DMS 273 (cell line): Measurements from ENCODE around the gene ABCG1.

Experiments used
- DNase-seq: peaks from one replicate; lab custom pipeline; 2025; ENCODE audit not compliant: unreplicated experiment; lab: John Stamatoyannopoulos, UW

Gene ABCG1

GRCh38 chr21:42266971-42267556, 48.1 kb downstream of the ABCG1 start:
- no peak for DNase-seq

GRCh38 chr21:42269386-42269785, 50.4 kb downstream of the ABCG1 start:
- DNase-seq: no peak

DNA sequence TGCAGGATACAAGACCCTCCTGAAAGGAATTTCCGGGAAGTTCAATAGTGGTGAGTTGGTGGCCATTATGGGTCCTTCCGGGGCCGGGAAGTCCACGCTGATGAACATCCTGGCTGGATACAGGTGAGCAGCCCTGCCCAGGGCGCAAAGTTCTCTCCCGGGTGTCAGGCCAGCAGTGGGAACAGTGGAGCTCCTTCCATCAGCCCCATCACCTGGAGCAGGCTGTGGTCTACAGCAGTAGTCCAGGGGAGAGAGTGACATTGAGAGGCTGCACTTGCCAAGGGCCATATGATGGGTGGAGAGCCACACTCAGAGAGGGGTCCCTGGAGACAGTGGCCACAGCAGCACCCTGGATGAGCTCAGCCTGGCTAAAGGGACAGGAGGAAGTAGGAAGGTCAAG, 52.1 kb downstream of the ABCG1 start:
- no peak for DNase-seq

DNA sequence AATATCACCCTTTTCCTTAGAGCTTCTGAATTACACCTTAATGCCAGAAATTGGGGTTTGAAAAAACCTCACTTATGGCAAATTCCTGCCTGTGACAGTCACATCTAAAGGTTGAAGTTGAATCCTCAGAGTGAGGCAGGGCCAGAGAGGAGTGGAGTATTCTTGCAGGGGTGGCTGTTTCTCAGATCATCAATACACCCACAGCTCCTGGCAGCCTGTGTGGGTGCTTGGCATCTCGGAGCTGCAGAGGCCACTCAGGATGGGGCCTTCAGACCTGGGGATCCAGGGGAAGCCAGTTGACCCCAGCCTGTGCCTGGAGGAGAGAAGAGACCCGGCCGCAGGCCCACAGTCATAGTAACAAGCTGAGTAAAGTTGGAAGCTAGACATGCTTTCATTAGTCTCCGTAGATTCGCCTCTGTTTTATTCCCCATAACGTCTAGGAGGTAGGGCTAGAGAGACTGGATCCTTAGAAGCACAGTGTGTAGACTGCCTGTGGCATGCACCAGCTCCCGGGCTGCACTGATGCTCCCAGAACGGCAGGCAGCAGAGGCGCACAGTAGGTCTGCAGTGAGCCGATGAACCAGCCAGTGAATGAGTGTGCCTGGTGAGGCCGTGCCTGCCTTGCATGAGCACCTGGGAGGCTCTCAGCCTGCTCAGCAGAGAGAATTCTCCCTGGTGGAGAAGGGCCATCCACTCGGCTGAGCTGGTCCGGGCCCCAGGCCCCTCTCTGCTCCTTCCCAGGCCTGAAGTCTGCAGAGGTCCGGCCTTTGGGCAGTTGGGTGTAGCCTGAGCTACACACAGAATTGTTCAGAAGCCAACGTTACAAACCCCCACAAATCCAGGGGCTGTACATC, 53.4 kb downstream of the ABCG1 start:
- no peak for DNase-seq

DNA sequence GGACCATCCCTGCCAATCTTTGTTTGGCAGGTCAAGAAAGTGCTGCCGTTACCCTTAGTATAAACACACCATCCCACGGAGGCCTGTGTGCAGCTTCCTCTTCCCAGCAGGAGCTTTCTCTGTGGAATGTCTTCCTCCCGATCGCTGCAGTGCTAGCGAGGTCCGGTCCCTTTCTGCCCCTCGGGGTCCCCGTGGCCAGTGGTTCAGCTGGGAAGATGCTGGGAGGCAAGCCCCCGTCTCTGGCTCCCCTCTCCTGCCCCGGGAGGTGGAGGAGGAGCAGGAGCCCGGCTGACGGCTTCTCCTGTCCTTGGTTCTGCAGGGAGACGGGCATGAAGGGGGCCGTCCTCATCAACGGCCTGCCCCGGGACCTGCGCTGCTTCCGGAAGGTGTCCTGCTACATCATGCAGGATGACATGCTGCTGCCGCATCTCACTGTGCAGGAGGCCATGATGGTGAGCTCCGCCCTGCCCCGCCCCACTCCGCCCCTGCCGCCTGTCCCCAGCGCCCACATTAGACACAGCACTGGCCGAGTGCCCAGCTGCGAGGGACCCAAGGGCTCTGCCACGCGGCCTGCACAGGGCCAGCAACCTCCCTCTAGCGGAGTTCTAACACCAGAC, 54.2 kb downstream of the ABCG1 start:
- DNase-seq: no peak

GRCh38 chr21:42276076-42276475, 57.1 kb downstream of the ABCG1 start:
- DNase-seq: no peak

- no peak for DNase-seq
Observed at GRCh38 chr21:42276526-42277154, 57.7 kb downstream of the ABCG1 start.

DNA sequence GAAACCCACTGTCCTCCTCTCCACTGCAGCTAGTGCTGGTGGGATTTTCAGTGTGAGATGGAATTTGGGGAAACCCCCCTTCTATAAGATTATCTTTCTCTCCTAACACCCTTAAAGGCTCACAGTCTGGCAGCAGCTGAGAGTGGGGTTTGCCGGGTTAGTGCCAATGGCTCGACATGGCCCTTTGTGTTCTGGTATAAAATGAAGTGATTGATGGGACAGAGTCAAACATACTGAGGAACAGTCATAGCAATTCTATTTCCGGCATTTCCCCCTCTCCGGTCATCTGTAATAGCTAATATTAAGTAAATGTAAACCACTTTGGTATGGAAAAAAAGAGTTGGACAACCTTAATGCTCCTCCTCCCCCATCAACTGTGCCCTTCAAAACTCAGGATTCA, 58.7 kb downstream of the ABCG1 start:
- no peak for DNase-seq

DNA sequence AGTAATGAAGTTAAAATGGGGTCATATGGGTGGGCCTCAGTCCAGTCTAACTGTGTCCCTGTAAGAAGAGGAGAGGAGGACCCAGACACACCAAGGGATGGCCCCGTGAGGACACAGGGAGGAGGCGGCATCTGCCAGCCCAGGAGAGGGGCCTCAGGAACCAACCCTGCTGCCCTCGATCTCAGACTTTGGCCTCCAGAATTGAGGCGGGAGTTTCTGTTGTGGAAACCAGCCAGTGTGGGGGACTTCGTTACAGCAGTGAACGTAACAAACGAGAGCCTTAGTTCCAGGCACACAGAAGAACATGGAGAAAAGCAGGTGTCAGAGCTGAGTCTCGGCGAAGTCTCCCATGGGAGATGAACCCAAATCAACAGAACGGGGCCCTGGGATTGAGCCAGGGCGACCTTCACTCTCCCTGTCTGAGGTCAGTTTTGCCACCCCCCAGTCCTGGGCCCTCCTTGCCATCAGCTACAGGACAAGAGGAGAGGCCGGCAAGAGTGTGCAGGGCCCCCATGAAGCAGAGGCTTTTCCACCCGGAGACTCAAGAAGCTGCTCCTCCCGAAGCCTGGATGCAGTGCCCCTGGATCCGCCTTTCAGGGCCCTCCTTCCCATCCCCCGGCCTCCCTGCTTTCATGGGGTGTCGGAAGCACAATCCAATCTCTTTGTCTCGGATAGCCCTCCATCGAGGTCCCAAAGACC, 59.7 kb downstream of the ABCG1 start:
- DNase-seq: no peak

GRCh38 chr21:42279341-42279871, 60.5 kb downstream of the ABCG1 start:
- DNase-seq: no peak

DNA sequence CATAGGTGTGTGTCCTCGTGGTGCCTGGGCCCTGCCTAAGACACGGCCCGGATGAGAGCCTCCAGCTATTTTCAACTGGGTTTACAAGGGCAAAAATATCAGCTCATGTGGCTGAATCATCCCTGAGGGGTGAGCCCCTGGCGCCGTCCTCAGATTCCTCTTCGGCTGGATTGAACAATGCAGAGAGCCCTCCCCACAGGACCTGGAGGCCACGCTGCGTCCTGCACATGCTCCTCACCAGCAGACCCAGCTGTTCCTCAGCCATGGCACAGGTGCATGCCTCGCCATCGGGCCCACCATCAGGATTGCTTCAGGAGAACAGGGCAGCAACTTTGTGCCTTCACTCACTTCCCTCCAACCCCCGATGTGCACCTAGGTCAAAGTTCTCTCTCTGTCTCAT, 60.9 kb downstream of the ABCG1 start:
- DNase-seq: no peak

DNA sequence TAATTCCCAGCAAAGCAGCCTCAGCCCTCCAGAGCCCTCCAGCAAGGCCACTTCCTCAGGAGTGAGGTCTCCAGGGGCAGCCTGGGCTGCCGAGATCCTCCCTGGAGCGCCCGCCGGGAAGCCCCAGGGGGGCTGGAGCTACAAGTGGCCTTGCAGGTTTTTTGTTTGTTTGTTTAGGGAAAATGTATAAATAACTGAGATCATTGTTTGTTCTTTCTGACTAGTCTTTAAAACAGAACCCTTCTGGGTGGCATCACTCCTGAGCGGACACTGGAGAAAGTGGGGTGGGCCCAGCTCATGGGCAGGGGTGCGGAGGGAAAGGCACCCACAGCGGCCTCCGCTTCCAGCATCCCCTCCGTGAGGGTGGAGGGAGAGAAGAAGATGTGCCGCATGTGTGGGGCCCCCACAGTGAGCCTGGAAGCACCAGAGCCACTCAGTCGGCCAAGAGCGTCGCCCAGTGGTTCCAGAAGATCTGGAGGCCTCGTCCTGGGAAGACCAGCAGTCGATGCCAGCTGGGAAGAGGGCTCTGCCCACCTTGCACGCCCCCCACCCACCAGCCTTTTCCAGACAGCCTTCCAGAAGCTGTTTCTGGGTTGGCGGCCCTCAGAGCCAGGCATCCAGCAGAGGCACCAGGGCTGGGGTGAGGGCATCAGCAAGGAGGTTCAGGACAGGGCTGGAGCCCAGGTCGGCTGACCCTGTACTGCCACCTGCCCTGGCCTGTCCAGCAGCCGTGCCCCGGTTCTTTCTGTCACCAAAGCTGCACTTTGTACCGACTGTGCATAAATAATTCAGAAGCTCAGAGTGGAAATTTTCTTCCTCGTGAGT, 61.6 kb downstream of the ABCG1 start:
- DNase-seq: no peak

DNA sequence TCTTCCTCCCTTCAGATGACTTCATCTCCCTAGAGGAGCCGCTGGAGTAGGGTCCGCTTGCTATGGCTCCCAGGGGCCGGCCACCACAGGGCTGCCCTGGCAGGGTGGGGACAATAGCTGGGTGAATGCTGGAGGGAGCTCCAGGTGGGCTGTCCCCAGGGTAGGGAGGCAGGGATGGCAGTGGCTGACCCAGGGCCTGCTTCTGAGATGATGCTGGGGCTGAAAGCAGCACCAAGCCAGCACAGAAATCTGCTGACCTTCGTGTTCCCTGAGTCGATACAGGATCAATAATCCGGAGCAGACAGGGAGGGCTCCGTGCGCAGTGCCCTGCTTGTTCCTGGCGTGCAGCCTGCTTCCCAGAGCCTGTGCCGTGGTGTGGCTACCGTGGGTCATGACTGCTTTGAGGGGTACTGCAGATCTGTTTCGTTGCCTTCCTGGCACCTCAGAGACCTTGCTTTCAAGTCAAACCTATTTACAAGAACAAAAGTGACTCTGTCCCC, 62.3 kb downstream of the ABCG1 start:
- no peak for DNase-seq

DNA sequence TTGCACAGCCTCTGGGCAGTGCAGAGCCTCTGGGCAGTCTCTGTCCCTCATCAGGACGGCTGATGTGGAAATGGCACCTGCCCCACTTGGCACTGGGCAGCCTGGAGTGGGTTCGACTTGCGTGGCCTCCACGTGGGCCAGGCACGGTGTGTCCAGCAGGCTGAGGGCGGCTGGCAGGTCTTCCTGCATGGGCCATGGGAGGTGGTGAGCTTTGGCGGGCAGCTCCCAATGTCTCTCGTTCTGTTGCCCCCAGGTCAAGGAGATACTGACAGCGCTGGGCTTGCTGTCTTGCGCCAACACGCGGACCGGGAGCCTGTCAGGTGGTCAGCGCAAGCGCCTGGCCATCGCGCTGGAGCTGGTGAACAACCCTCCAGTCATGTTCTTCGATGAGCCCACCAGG, 63.1 kb downstream of the ABCG1 start:
- no peak for DNase-seq

GRCh38 chr21:42282715-42283114, 63.8 kb downstream of the ABCG1 start:
- no peak for DNase-seq

DNA sequence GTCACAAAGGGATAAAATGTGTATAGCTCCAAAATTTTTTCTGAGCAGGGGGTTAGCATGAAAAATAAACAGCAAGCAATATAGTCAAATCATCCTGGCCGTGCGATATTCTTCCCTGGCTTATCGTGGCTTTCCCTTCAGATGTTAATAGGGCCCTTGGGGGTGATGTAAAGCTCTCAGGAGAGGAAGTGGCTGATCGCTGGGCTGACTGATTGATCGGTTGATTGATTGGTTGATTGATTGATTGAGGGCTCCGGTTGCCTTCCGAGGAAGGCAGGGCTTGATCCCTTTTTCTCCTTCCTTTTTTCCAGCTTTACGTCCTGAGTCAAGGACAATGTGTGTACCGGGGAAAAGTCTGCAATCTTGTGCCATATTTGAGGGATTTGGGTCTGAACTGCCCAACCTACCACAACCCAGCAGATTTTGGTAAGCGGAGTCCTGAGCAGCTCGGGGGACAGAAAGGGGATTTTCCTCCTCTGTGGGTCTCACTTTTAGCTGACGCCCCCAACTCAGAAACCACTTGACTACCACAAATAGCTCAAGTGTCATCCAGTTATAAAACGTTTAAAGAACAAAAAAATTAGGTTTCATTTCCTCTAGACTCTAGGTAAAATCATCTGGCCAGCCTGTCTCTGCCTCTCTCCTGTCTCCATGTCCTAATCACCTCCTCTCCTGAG, 66.8 kb downstream of the ABCG1 start:
- DNase-seq: no peak

DNA sequence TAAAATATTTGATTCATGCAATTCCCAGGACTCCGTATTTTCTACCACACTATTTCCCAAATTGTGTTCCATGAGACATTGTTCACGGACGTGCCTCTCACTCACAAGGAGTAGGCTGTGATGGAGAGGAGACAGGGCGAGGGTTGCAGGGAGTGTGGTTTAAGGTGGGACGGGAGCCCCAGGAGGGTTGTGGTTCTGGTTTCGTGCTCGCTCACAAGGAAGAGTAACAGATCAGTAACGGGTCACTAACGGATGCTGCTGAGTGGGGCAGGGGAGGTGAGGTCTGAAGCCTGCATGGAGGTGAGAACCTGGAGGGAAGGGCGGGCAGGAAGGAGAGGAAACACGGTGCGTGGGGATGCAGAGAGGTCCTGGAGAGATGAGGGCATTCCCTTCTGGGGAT, 67.5 kb downstream of the ABCG1 start:
- no peak for DNase-seq

- DNase-seq: no peak
Observed at GRCh38 chr21:42287193-42288083, 68.5 kb downstream of the ABCG1 start.
